Neural progenitor cell (in vitro differentiated cells): ENCODE results near the gene HIC1.

Experiments
- CTCF ChIP-seq: fragments of 200-600 bp; sonication (generic); IDR thresholded peaks from 2 replicates; pipeline ENCODE4 v1.5.1; 2017; ENCODE audit warnings: antibody characterized with exemption, mild to moderate bottlenecking
- EZH2 ChIP-seq: fragments of 200-600 bp; sonication (generic); IDR thresholded peaks from 2 replicates; pipeline ENCODE4 v1.6.1; 2017; ENCODE audit warnings: antibody characterized with exemption, mild to moderate bottlenecking, moderate library complexity
- EZH2phosphoT487 ChIP-seq: fragments of 200-600 bp; sonication (generic); IDR thresholded peaks from 2 replicates; pipeline ENCODE4 v1.6.1; 2017; ENCODE audit warnings: antibody characterized with exemption

- TF ChIP-seq CTCF (no peak), EZH2 (no peak), EZH2phosphoT487 (no peak)
Measured at GRCh38 chr17:2022647-2023240, 32.2 kb upstream of the HIC1 start.
